ENCODE data around the gene MAP2K1.

MAP2K1 gene

GRCh38 chr15:66505818-66506217, 119.1 kb downstream of the MAP2K1 start:
- no peak for DNase-seq

GRCh38 chr15:66508293-66508883, 121.7 kb downstream of the MAP2K1 start:
- DNase-seq, result no peak

- DNase-seq, result no peak
Measured at GRCh38 chr15:66514586-66514985, 127.9 kb downstream of the MAP2K1 start.

GRCh38 chr15:66515901-66516322, 129.2 kb downstream of the MAP2K1 start:
- no peak for DNase-seq

GRCh38 chr15:66523926-66524325, 137.2 kb downstream of the MAP2K1 start:
- no peak for DNase-seq

- no peak for DNase-seq
Measured at GRCh38 chr15:66524838-66525237, 138.1 kb downstream of the MAP2K1 start.

GRCh38 chr15:66535056-66535455, 148.3 kb downstream of the MAP2K1 start:
- no peak for DNase-seq
